Stimulated activated memory B cell treated with anti-CD40 and anti-IgM and Interleukin-4, amounts not matched to agents 10 μg/mL and 1 μg/mL and 100 μg/mL, for 72 hours (primary cell): ENCODE results near the gene SLC8A2.
A peak's percentile ranks its signal among the peaks of the same experiment; 100 is the strongest.

Experiments used
- ATAC-seq: fragments of 150-1000 bp; cut with Tn5 transposase; 2 replicates; pipeline ENCODE4 v1.10.0; 2021
- H3K27ac Mint-ChIP-seq: one replicate; pipeline ENCODE4 v1.8.0; 2022; ENCODE audit warnings: mild to moderate bottlenecking, mixed read lengths
- H3K27me3 Mint-ChIP-seq: one replicate; pipeline ENCODE4 v1.8.0; 2022; ENCODE audit warnings: mixed read lengths
- H3K36me3 Mint-ChIP-seq: one replicate; pipeline ENCODE4 v1.8.0; 2022; ENCODE audit warnings: mixed read lengths
- H3K4me1 Mint-ChIP-seq: one replicate; pipeline ENCODE4 v1.8.0; 2022; ENCODE audit warnings: mixed read lengths
- H3K4me3 Mint-ChIP-seq: one replicate; pipeline ENCODE4 v1.8.0; 2022; ENCODE audit warnings: mild to moderate bottlenecking, moderate library complexity, mixed read lengths
- H3K9me3 Mint-ChIP-seq: one replicate; pipeline ENCODE4 v1.8.0; 2022; ENCODE audit warnings: mixed read lengths

Gene SLC8A2

DNA sequence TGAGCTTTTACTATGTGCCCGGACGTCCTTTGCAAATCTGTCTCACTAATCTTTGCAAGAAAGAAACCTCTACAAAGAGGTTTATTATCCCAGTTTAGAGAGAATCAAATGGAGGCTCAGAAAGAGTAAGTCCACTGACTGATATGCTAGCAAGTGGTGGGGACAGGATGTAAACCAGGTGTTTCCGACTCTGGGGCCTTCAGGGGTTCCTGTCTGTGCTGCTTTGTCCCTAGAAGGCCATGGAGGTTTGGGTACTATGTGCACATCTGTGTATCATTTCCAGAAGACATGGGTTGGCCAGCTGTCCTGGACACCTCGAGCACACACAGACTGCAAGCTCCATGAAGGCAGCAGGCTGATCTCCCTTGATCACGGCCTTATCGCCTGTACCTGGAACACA is 13.5 kb upstream of the SLC8A2 start:
- H3K4me1 Mint-ChIP-seq, result peaks cover 46% of the 10 kb centered on the region
- no peak for ATAC-seq
- peaks cover 12% of the 10 kb centered on the region for H3K36me3 Mint-ChIP-seq
- no peaks in the 10 kb centered on the region for H3K27me3 Mint-ChIP-seq
- peak overlapping the region; percentile 97 for H3K4me3 Mint-ChIP-seq
- no peaks in the 10 kb centered on the region for H3K9me3 Mint-ChIP-seq
- peak overlapping the region; percentile 97 for H3K27ac Mint-ChIP-seq

- H3K4me3 Mint-ChIP-seq, result peak within 1 kb of the TSS; percentile 97
- peak; percentile 90 for ATAC-seq
- peak within 1 kb of the TSS; percentile 97 for H3K27ac Mint-ChIP-seq
- peaks cover 46% of the 10 kb centered on the region for H3K4me1 Mint-ChIP-seq
- no peaks in the 10 kb centered on the region for H3K27me3 Mint-ChIP-seq
- no peaks in the 10 kb centered on the region for H3K9me3 Mint-ChIP-seq
- peaks cover 5% of the 10 kb centered on the region for H3K36me3 Mint-ChIP-seq
These were observed 12.4 kb upstream of the SLC8A2 start, which contains the start of gene KPTN for GRCh38 chr19:47483800-47484690. Gene KPTN, minus strand, starts transcription at chr19:47484219. Its CDS starts 59 bp downstream, at chr19:47484160.

GRCh38 chr19:47483200-47483599 is 11.5 kb upstream of the SLC8A2 start:
- peak overlapping the region; percentile 97 for H3K27ac Mint-ChIP-seq
- ATAC-seq, result no peak
- no peaks in the 10 kb centered on the region for H3K9me3 Mint-ChIP-seq
- peaks cover 5% of the 10 kb centered on the region for H3K36me3 Mint-ChIP-seq
- H3K4me1 Mint-ChIP-seq, result peaks cover 46% of the 10 kb centered on the region
- peak overlapping the region; percentile 97 for H3K4me3 Mint-ChIP-seq
- H3K27me3 Mint-ChIP-seq, result no peaks in the 10 kb centered on the region

DNA sequence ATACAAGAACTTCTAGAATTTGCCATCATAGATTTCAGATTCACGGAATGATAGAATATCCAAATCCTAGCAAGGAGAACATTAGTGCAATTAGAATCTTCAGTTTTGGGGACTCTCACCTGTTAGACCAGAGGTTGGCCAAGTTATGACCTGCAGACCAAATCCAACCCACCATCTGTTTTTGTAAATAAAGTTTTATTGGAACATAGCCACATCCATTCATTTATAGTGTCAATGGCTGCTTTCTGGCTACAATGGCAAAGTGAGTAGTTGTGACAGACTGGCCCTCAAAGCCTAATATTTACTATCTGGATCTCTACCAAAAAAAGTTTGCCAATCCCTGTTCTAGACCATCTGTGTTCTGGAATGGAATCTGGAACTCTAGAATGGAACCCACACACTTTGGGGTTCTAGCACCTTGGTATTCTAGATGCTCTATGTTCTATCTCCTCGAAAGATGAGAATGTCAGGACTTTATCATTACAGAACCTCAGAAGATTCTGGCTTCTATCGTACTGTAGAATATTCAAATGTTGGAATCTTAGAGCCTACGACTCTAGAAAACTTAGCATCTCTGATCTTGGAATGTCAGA is 9.9 kb upstream of the SLC8A2 start:
- peaks cover 31% of the 10 kb centered on the region for H3K4me1 Mint-ChIP-seq
- H3K4me3 Mint-ChIP-seq, result no peak overlapping the region
- H3K9me3 Mint-ChIP-seq, result no peaks in the 10 kb centered on the region
- no peaks in the 10 kb centered on the region for H3K27me3 Mint-ChIP-seq
- H3K27ac Mint-ChIP-seq, result no peak overlapping the region
- H3K36me3 Mint-ChIP-seq, result no peaks in the 10 kb centered on the region
- no peak for ATAC-seq

DNA sequence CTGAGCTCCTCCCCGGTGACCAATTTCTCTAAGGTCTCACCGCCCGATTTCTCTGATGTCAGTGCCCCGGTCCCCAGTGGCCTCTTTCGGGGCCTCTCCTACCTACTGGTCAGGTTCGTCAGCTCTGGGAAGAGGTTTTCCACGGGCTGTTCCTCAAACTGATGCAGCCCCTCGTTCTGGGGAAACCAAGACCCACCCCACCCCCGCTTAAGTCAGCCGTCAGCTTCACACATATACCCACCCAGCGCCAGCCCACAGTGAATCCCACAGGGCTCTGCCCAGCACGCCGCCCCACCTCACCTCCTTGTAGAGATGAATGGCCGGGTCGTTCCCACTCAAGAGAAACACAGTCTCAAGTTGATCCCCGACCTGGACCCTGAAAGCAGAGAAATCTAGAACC is 9.0 kb upstream of the SLC8A2 start:
- Mint-ChIP-seq H3K27ac (no peak overlapping the region), H3K9me3 (no peaks in the 10 kb centered on the region), H3K4me3 (no peak overlapping the region), H3K4me1 (peaks cover 22% of the 10 kb centered on the region), H3K36me3 (peaks cover under 1% of the 10 kb centered on the region), H3K27me3 (no peaks in the 10 kb centered on the region)
- no peak for ATAC-seq

- no peak overlapping the region for H3K27ac Mint-ChIP-seq
- H3K36me3 Mint-ChIP-seq, result peaks cover 6% of the 10 kb centered on the region
- H3K27me3 Mint-ChIP-seq, result no peaks in the 10 kb centered on the region
- no peak for ATAC-seq
- H3K4me3 Mint-ChIP-seq, result no peak overlapping the region
- H3K4me1 Mint-ChIP-seq, result peaks cover 14% of the 10 kb centered on the region
- H3K9me3 Mint-ChIP-seq, result no peaks in the 10 kb centered on the region
These were observed 8.2 kb upstream of the SLC8A2 start for GRCh38 chr19:47479701-47480503.

GRCh38 chr19:47476438-47476972 is 4.8 kb upstream of the SLC8A2 start:
- H3K9me3 Mint-ChIP-seq, result no peaks in the 10 kb centered on the region
- H3K36me3 Mint-ChIP-seq, result peaks cover 6% of the 10 kb centered on the region
- H3K27me3 Mint-ChIP-seq, result peaks cover 23% of the 10 kb centered on the region
- ATAC-seq, result no peak
- no peak overlapping the region for H3K4me3 Mint-ChIP-seq
- no peak overlapping the region for H3K27ac Mint-ChIP-seq
- H3K4me1 Mint-ChIP-seq, result peaks cover 3% of the 10 kb centered on the region

- Mint-ChIP-seq H3K27me3 (peaks cover 33% of the 10 kb centered on the region), H3K4me1 (peaks cover 13% of the 10 kb centered on the region), H3K9me3 (no peaks in the 10 kb centered on the region), H3K4me3 (no peak overlapping the region), H3K36me3 (peaks cover 6% of the 10 kb centered on the region), H3K27ac (no peak overlapping the region)
- no peak for ATAC-seq
These were observed 3.8 kb upstream of the SLC8A2 start for GRCh38 chr19:47475465-47475864.

DNA sequence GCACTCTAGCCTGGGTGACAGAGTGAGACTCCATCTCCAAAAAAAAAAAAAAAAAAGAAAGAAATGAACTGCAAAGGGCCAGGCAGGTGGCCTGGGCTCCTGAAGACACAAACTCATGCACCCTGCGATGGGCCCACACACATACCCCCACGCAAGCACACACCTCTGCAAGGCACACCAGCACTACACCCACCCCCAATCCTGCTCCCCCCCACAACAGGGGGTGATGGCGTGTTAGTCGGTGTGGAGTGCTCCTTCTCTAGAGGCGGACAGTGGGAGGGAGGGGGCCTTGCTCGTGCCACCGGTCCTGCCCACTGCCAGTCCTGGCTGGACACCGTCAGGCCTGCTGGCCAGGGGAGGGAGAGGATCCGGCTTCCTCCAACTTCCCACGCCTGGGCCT is 1.6 kb upstream of the SLC8A2 start:
- peaks cover 22% of the 10 kb centered on the region for H3K4me1 Mint-ChIP-seq
- no peak for ATAC-seq
- H3K36me3 Mint-ChIP-seq, result peaks cover 6% of the 10 kb centered on the region
- H3K27me3 Mint-ChIP-seq, result peaks cover 54% of the 10 kb centered on the region
- no peak overlapping the region for H3K27ac Mint-ChIP-seq
- H3K9me3 Mint-ChIP-seq, result no peaks in the 10 kb centered on the region
- no peak overlapping the region for H3K4me3 Mint-ChIP-seq

DNA sequence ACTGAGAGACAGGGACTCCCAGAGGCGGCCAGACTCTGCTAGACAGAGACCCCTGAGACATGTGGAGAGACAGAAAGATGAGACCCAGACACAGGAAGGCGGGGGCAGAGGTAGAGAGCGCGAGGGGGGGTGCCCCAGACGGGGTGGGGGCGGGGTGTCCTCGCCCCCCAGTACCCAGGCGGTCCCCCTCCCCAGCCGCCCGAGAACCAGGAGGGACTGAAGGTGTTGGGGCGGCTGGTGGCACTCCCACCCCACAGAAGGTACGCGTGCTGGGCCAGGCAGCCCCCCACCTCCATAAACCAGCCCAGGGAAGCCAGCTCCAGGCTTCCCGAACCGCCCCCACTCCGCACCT is 336 bp downstream of the SLC8A2 start:
- no peak overlapping the region for H3K4me3 Mint-ChIP-seq
- peaks cover 72% of the 10 kb centered on the region for H3K27me3 Mint-ChIP-seq
- no peak overlapping the region for H3K27ac Mint-ChIP-seq
- peak; percentile 29 for ATAC-seq
- peaks cover 25% of the 10 kb centered on the region for H3K4me1 Mint-ChIP-seq
- peaks cover 6% of the 10 kb centered on the region for H3K36me3 Mint-ChIP-seq
- H3K9me3 Mint-ChIP-seq, result no peaks in the 10 kb centered on the region

DNA sequence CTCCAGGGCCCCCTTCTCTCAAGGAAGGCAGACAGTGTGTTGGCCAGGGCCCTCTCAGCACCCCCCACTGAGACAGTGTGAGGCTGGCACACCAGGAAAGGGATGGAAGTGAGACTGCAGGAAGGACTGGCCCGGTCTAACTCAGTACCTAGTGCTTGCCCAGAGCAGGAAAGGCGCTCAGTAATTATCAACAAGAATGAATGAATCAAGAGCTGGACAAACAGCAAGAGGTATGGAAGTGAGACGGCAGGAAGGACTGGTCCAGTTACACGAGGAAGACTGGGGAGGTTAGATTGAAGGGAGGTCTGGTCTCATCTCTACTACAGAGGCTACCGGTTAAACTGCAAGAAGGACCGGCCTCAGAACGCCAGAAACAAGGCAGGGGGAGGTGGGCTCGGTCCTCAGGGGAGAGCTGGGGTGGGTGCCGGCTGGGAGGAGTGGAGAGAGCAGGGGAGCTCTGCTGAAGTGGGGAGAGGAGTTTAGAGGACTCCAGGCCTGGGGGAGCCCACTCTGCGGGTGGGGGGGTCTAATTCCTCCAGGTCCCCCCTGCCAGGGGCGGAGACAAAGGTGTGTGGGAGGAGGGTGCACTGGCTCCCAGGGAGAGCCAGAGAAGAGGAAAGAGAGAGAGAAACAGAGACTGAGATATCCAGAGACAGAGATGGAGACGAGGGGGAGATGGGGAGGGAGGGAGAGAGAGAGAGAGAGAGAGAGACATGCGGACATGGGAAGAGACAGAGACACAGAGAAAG is 1.1 kb downstream of the SLC8A2 start:
- Mint-ChIP-seq H3K36me3 (peaks cover 5% of the 10 kb centered on the region), H3K27ac (no peak overlapping the region), H3K27me3 (peaks cover 79% of the 10 kb centered on the region), H3K9me3 (no peaks in the 10 kb centered on the region), H3K4me3 (no peak overlapping the region), H3K4me1 (peaks cover 25% of the 10 kb centered on the region)
- no peak for ATAC-seq

- H3K4me1 Mint-ChIP-seq, result peaks cover 25% of the 10 kb centered on the region
- H3K27me3 Mint-ChIP-seq, result peaks cover 88% of the 10 kb centered on the region
- H3K9me3 Mint-ChIP-seq, result no peaks in the 10 kb centered on the region
- H3K27ac Mint-ChIP-seq, result no peak overlapping the region
- no peak for ATAC-seq
- H3K4me3 Mint-ChIP-seq, result no peak overlapping the region
- no peaks in the 10 kb centered on the region for H3K36me3 Mint-ChIP-seq
These were observed 2.0 kb downstream of the SLC8A2 start for GRCh38 chr19:47469719-47470118.

DNA sequence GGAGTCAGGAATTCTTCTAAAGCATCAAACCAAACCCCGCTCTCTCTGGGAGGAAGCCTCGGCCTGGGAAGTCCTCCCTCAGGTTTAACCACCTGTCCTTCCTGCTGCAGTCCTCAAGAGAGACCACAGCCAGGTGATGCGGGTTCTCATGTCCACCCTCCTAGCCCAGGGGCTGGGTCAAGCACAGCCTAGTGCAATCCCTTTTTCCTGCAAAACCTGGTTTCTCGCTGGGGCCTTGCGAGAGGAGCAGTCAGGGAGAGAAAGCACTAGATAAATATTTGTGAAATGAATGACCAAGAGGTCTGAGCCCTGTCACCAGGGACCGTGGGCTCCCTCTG is 2.4 kb downstream of the SLC8A2 start:
- peaks cover 92% of the 10 kb centered on the region for H3K27me3 Mint-ChIP-seq
- no peak for ATAC-seq
- H3K4me3 Mint-ChIP-seq, result no peak overlapping the region

GRCh38 chr19:47467914-47468313 is 3.8 kb downstream of the SLC8A2 start:
- no peak for ATAC-seq
- H3K27ac Mint-ChIP-seq, result no peak overlapping the region
- no peaks in the 10 kb centered on the region for H3K9me3 Mint-ChIP-seq
- H3K4me3 Mint-ChIP-seq, result no peak overlapping the region
- peaks cover 87% of the 10 kb centered on the region for H3K27me3 Mint-ChIP-seq
- peaks cover 25% of the 10 kb centered on the region for H3K4me1 Mint-ChIP-seq
- H3K36me3 Mint-ChIP-seq, result no peaks in the 10 kb centered on the region

More for the DNA sequence above, 2.4 kb downstream of the SLC8A2 start:
- H3K4me1 Mint-ChIP-seq, result peaks cover 25% of the 10 kb centered on the region
- H3K27ac Mint-ChIP-seq, result no peak overlapping the region
- H3K36me3 Mint-ChIP-seq, result no peaks in the 10 kb centered on the region
- H3K9me3 Mint-ChIP-seq, result no peaks in the 10 kb centered on the region

GRCh38 chr19:47465957-47466356 is 5.7 kb downstream of the SLC8A2 start:
- no peaks in the 10 kb centered on the region for H3K36me3 Mint-ChIP-seq
- peaks cover 68% of the 10 kb centered on the region for H3K27me3 Mint-ChIP-seq
- no peak overlapping the region for H3K4me3 Mint-ChIP-seq
- no peak overlapping the region for H3K27ac Mint-ChIP-seq
- ATAC-seq, result no peak
- H3K9me3 Mint-ChIP-seq, result no peaks in the 10 kb centered on the region
- peaks cover 17% of the 10 kb centered on the region for H3K4me1 Mint-ChIP-seq
